K562 (cell line): ENCODE measurements around the gene SETD7. TPM values are rescaled to one million over a fixed set of nuclear protein-coding genes. Genes with fewer than 3 reads are reported as not detected.

Source experiments
- NCOA2 ChIP-seq, 2 experiments: fragments of 450-650 bp; IDR thresholded peaks; 2 replicates each; pipeline ENCODE4 v1.6.1; 2018; ENCODE audit warnings: mild to moderate bottlenecking in 2 of 2, moderate library complexity in 1 of 2; ENCODE audit not compliant: partially characterized antibody in 2 of 2
- RBM25 ChIP-seq: fragments of 200-400 bp; formaldehyde crosslinking; IDR thresholded peaks from 2 replicates; pipeline ENCODE4 v1.6.1; 2018; ENCODE audit warnings: low read length, low read depth, moderate library complexity; ENCODE audit not compliant: severe bottlenecking
- TEAD4 ChIP-seq, 2 experiments: sonication (generic) in 1 of 2; formaldehyde crosslinking in 1 of 2; IDR thresholded peaks; 2 replicates each; pipeline versions ENCODE4 v1.6.1 to v1.8.0; 2012 to 2022; ENCODE audit warnings: borderline replicate concordance in 1 of 2, inconsistent platforms in 1 of 2, low read length in 1 of 2, mild to moderate bottlenecking in 1 of 2, missing genetic modification reagents in 1 of 2
- polyA plus RNA-seq, 8 experiments: library from polyadenylated mRNA; depleted of rRNA in 4 of 8; stranded (reverse) in 5 of 8; unstranded in 3 of 8; fragments of >200 nt; fragmentation: Nextera tagmentation in 2 of 8; fragmentation: Illumina TruSeq in 1 of 8; extraction: Ambion mirVana in 2 of 8; extraction: Trizol in 1 of 8; gene quantifications; 2 replicates each; pipeline versions ENCODE4 v1.2.1 to v1.2.3, GENCODE V29; 2011 to 2014; ENCODE audit warnings: inconsistent platforms in 1 of 8, missing spikeins in 1 of 8
- total RNA-seq, 7 experiments: library from RNA; depleted of rRNA in 6 of 7; stranded (reverse); fragments of >200 nt in 6 of 7; fragmentation: Illumina TruSeq in 2 of 7; extraction: Trizol in 2 of 7; gene quantifications; 2 replicates each; pipeline versions ENCODE4 v1.2.1 to v1.2.3, GENCODE V29; 2011 to 2021; ENCODE audit warnings: low replicate concordance in 1 of 7
- TF ChIP-seq, protein P1 (sequence below), 2 experiments: fragments of 450-650 bp; formaldehyde crosslinking in 1 of 2; IDR thresholded peaks; 2 replicates each; pipeline versions ENCODE4 v1.4.0 to v1.6.1; 2014 to 2020; ENCODE audit warnings: mild to moderate bottlenecking in 2 of 2, borderline replicate concordance in 1 of 2, low read depth in 1 of 2
- TF ChIP-seq, protein P2 (sequence below): fragments of 450-650 bp; formaldehyde crosslinking; IDR thresholded peaks from 2 replicates; pipeline ENCODE4 v1.4.0; 2020; ENCODE audit warnings: mild to moderate bottlenecking, moderate library complexity
- TF ChIP-seq, protein P3 (sequence below), 3 experiments: IDR thresholded peaks in 2 of 3; conservative IDR thresholded peaks in 1 of 3; 2 replicates each; pipeline ENCODE4 v1.5.1; 2011 to 2012; ENCODE audit warnings: low read length in 3 of 3, mild to moderate bottlenecking in 3 of 3, control low read depth in 2 of 3, improper control_type of control experiment in 1 of 3, inconsistent platforms in 1 of 3, low read depth in 1 of 3, mixed read lengths in 1 of 3, moderate library complexity in 1 of 3; ENCODE audit not compliant: insufficient read depth in 2 of 3

SETD7 gene
- total and polyA plus RNA-seq, 9 of the 15 experiments (the other 6 are each of a cell fraction or from before 2014, with no cell fraction given): 0.37 to 2.4 (median 1.7) TPM

DNA sequence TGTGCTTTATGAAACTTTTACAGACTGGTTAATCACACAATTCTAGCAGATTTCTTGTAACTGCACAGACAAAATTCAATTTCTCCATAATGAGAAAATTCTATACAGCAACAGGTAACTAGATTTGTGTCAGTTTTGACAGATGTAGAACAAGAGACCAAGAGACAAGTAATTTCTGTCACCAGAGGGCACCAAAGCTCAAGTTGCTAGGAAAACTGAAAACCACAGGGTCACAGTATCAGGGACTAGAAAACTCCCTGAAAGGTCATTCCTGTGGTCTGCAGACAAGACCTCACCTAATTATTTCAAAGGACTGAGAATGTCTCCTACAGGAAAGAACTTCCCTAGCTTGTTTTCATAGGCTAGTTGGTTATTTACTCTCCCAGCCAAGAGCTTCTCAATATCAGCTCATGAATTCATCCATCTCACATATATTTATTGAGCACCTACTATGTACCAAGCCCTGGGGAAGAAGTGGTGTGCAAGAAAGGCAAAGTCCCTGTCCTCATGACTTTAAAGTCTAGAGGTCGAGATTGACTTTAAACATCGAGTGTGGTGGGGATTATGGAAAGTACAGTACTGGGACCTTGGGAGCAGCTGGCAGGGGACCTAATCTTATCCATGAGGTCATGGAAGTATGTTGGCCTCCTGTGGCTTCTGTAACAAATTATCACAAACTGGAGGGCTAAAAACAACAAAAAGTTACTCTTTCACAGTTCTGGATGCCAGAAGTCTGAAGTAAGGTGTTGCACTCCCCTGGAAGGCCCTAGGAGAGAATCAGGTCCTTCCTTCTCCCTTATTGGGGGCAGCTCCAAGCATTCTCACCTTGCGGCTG, 47.8 kb upstream of the SETD7 start (continued):
- TF ChIP-seq, protein P1, sequence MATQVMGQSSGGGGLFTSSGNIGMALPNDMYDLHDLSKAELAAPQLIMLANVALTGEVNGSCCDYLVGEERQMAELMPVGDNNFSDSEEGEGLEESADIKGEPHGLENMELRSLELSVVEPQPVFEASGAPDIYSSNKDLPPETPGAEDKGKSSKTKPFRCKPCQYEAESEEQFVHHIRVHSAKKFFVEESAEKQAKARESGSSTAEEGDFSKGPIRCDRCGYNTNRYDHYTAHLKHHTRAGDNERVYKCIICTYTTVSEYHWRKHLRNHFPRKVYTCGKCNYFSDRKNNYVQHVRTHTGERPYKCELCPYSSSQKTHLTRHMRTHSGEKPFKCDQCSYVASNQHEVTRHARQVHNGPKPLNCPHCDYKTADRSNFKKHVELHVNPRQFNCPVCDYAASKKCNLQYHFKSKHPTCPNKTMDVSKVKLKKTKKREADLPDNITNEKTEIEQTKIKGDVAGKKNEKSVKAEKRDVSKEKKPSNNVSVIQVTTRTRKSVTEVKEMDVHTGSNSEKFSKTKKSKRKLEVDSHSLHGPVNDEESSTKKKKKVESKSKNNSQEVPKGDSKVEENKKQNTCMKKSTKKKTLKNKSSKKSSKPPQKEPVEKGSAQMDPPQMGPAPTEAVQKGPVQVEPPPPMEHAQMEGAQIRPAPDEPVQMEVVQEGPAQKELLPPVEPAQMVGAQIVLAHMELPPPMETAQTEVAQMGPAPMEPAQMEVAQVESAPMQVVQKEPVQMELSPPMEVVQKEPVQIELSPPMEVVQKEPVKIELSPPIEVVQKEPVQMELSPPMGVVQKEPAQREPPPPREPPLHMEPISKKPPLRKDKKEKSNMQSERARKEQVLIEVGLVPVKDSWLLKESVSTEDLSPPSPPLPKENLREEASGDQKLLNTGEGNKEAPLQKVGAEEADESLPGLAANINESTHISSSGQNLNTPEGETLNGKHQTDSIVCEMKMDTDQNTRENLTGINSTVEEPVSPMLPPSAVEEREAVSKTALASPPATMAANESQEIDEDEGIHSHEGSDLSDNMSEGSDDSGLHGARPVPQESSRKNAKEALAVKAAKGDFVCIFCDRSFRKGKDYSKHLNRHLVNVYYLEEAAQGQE (IDR thresholded peaks at IDR 0.05; ENCODE audit: borderline replicate concordance): peak; percentile 76; the same call in 1 of the 2 replicates
- TF ChIP-seq, protein P1 (CRISPR knock-in tag; IDR thresholded peaks at IDR 0.05; ENCODE audit: low read depth): no peak
- TF ChIP-seq, protein P2, sequence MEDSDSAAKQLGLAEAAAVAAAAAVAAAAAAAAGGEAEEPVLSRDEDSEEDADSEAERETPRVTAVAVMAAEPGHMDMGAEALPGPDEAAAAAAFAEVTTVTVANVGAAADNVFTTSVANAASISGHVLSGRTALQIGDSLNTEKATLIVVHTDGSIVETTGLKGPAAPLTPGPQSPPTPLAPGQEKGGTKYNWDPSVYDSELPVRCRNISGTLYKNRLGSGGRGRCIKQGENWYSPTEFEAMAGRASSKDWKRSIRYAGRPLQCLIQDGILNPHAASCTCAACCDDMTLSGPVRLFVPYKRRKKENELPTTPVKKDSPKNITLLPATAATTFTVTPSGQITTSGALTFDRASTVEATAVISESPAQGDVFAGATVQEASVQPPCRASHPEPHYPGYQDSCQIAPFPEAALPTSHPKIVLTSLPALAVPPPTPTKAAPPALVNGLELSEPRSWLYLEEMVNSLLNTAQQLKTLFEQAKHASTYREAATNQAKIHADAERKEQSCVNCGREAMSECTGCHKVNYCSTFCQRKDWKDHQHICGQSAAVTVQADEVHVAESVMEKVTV (CRISPR knock-in tag): 0 out of 2 replicates have a peak, but pooled peaks have one; percentile 47
- TF ChIP-seq RBM25: peak; percentile 25
- TF ChIP-seq, protein P3, sequence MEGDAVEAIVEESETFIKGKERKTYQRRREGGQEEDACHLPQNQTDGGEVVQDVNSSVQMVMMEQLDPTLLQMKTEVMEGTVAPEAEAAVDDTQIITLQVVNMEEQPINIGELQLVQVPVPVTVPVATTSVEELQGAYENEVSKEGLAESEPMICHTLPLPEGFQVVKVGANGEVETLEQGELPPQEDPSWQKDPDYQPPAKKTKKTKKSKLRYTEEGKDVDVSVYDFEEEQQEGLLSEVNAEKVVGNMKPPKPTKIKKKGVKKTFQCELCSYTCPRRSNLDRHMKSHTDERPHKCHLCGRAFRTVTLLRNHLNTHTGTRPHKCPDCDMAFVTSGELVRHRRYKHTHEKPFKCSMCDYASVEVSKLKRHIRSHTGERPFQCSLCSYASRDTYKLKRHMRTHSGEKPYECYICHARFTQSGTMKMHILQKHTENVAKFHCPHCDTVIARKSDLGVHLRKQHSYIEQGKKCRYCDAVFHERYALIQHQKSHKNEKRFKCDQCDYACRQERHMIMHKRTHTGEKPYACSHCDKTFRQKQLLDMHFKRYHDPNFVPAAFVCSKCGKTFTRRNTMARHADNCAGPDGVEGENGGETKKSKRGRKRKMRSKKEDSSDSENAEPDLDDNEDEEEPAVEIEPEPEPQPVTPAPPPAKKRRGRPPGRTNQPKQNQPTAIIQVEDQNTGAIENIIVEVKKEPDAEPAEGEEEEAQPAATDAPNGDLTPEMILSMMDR (IDR thresholded peaks at IDR 0.05 in 2 of 3, conservative IDR thresholded peaks at IDR 0.05 in 1 of 3; ENCODE audit: insufficient read depth in 2 of 3, low read depth in 1 of 3, low read length in 3 of 3): peak; percentile 64 to 86 (median 73)
- TF ChIP-seq NCOA2 (IDR thresholded peaks at IDR 0.05; ENCODE audit: partially characterized antibody in 2 of 2): no peak
- TF ChIP-seq TEAD4 (IDR thresholded peaks at IDR 0.05; ENCODE audit: low read length): peak; percentile 42; the same call in 1 of the 2 replicates
- TF ChIP-seq TEAD4 (CRISPR knock-in tag; IDR thresholded peaks at IDR 0.05; ENCODE audit: borderline replicate concordance): no peak
